NCI-H2196 treated with DMSO at 0.1 percent for 48 hours (cell line): Measurements from ENCODE around the gene CAPN2.

ENCODE experiments used
- DNase-seq: peaks from one replicate; lab custom pipeline; 2025; ENCODE audit not compliant: unreplicated experiment; lab: John Stamatoyannopoulos, UW

The CAPN2 gene

GRCh38 chr1:223758734-223759133 is 46.4 kb downstream of the CAPN2 start:
- no peak for DNase-seq

- no peak for DNase-seq
Measured at GRCh38 chr1:223759273-223759672, 46.9 kb downstream of the CAPN2 start.

GRCh38 chr1:223760833-223761232 is 48.5 kb downstream of the CAPN2 start:
- DNase-seq: no peak

GRCh38 chr1:223761411-223761810 is 49.1 kb downstream of the CAPN2 start:
- no peak for DNase-seq

- DNase-seq: no peak
Measured at GRCh38 chr1:223763251-223763650, 50.9 kb downstream of the CAPN2 start.

- no peak for DNase-seq
Measured at GRCh38 chr1:223763881-223764280, 51.5 kb downstream of the CAPN2 start.

GRCh38 chr1:223765036-223765718 is 52.8 kb downstream of the CAPN2 start:
- DNase-seq: peak; percentile 65

- DNase-seq: peak; percentile 19
Measured at GRCh38 chr1:223765719-223766340, 53.5 kb downstream of the CAPN2 start.

- DNase-seq: no peak
Measured at GRCh38 chr1:223770621-223771315, 58.4 kb downstream of the CAPN2 start.

GRCh38 chr1:223771469-223771813 is 59.1 kb downstream of the CAPN2 start:
- no peak for DNase-seq

- DNase-seq: no peak
Measured at GRCh38 chr1:223771814-223772770, 59.8 kb downstream of the CAPN2 start.

GRCh38 chr1:223772771-223773160 is 60.4 kb downstream of the CAPN2 start:
- DNase-seq: no peak

- no peak for DNase-seq
Measured at GRCh38 chr1:223774134-223774814, 61.9 kb downstream of the CAPN2 start.

- DNase-seq: no peak
Measured at GRCh38 chr1:223775054-223775453, 62.7 kb downstream of the CAPN2 start.

GRCh38 chr1:223775711-223776074 is 63.4 kb downstream of the CAPN2 start:
- DNase-seq: no peak

- no peak for DNase-seq
Measured at GRCh38 chr1:223776075-223776814, 63.9 kb downstream of the CAPN2 start.

- DNase-seq: no peak
Measured at GRCh38 chr1:223776826-223777454, 64.6 kb downstream of the CAPN2 start.

- no peak for DNase-seq
Measured at GRCh38 chr1:223780318-223780717, 68.0 kb downstream of the CAPN2 start.

GRCh38 chr1:223780949-223781348 is 68.6 kb downstream of the CAPN2 start:
- no peak for DNase-seq

GRCh38 chr1:223783676-223784075 is 71.3 kb downstream of the CAPN2 start:
- no peak for DNase-seq
